Upper lobe of left lung (tissue), 6 donors: ENCODE data around the gene PSENEN. TPM values are rescaled to one million over a fixed set of nuclear protein-coding genes. Genes with fewer than 3 reads are reported as not detected.

Experiments
- ATAC-seq, 2 donors: fragments of 200-7000 bp; cut with Tn5 transposase; one replicate each; pipeline ENCODE4 v1.9.1; 2022; ENCODE audit warnings: mild to moderate bottlenecking in 2 of 2, moderate library complexity in 2 of 2; ENCODE audit not compliant: low FRiP score in 2 of 2
- DNase-seq, 2 donors: peaks; one replicate each; pipeline ENCODE4 v3.0.0-alpha.2; 2019 to 2020
- H3K27ac ChIP-seq, 4 donors: fragments of 200-600 bp; sonication (generic); one replicate each; pipeline ENCODE4 v1.5.1; 2016 to 2019
- H3K27me3 ChIP-seq, 4 donors: fragments of 200-600 bp; sonication (generic); one replicate each; pipeline ENCODE4 v1.5.1; 2017 to 2019
- H3K36me3 ChIP-seq, 4 donors: fragments of 200-600 bp; sonication (generic); one replicate each; pipeline ENCODE4 v1.5.1; 2016 to 2019
- H3K4me1 ChIP-seq, 4 donors: fragments of 200-600 bp; sonication (generic); one replicate each; pipeline ENCODE4 v1.5.1; 2018 to 2019
- H3K4me3 ChIP-seq, 4 donors: fragments of 200-600 bp; sonication (generic); one replicate each; pipeline ENCODE4 v1.5.1; 2017 to 2019; ENCODE audit warnings: mild to moderate bottlenecking in 2 of 4, moderate library complexity in 1 of 4
- H3K9me3 ChIP-seq, 4 donors: fragments of 200-600 bp; sonication (generic); one replicate each; pipeline ENCODE4 v1.5.1; 2018 to 2019
- CTCF ChIP-seq, 6 experiments: fragments of 450-650 bp in 4 of 6; fragments of 200-600 bp in 2 of 6; sonication (generic) in 2 of 6; IDR thresholded peaks; one replicate each; pipeline ENCODE4 v1.5.1; 2016 to 2019; ENCODE audit warnings: antibody characterized with exemption in 6 of 6
- EP300 ChIP-seq, 4 donors: sonication (generic); formaldehyde crosslinking; IDR thresholded peaks; one replicate each; pipeline ENCODE4 v1.5.1; 2017; ENCODE audit warnings: antibody characterized with exemption in 4 of 4, control low read depth in 2 of 4
- POLR2A ChIP-seq, 4 donors: fragments of 450-650 bp; IDR thresholded peaks; one replicate each; pipeline ENCODE4 v1.5.1; 2016 to 2017; ENCODE audit warnings: antibody characterized with exemption in 4 of 4, mild to moderate bottlenecking in 2 of 4
- POLR2AphosphoS5 ChIP-seq, 2 donors: sonication (generic); formaldehyde crosslinking; IDR thresholded peaks; one replicate each; pipeline ENCODE4 v1.5.1; 2017; ENCODE audit warnings: antibody characterized with exemption in 2 of 2
- WGBS, 2 donors: methylation state at CpG; one replicate each; pipeline ENCODE4 v1.1.5; 2017 to 2018; 5-methylcytosine and 5-hydroxymethylcytosine counted together
- total RNA-seq, 6 donors: library from RNA; depleted of rRNA in 4 of 6; stranded (reverse); fragments of >200 nt in 4 of 6; gene quantifications; one replicate each; pipeline versions ENCODE4 v1.1.0 to v1.2.1, GENCODE V29; 2016 to 2021
- donor health status: DM: no; HTN: no; CAD: no; lungs with moderate emphysema.
- donor health status: DM: no; HTN: yes; CAD: no; lungs with severe emphysema.

PSENEN gene
- total RNA-seq, 6 donors from 2014 or later, result 43.4 to 60.9 (median 54.5) TPM

GRCh38 chr19:35724560-35724959 lies 20.9 kb upstream of the PSENEN start:
- ATAC-seq (no peak), DNase-seq (no peak)
- Histone ChIP-seq H3K4me1 (peaks cover 0 to 13% (median 4%) of the 10 kb centered on the region in 4 donors), H3K9me3 (no peaks in the 10 kb centered on the region), H3K27me3 (no peaks in the 10 kb centered on the region), H3K27ac (no peak overlapping the region), H3K36me3 (peaks cover 68 to 99% (median 91%) of the 10 kb centered on the region in 4 donors), H3K4me3 (no peak overlapping the region)
- 91 to 96% methylated on average over 5 to 12 of the region's 12 CpGs for WGBS, 2 donors
- TF ChIP-seq POLR2AphosphoS5 (IDR thresholded peaks at IDR 0.05), result no peak
- TF ChIP-seq CTCF (IDR thresholded peaks at IDR 0.05), result no peak
- TF ChIP-seq POLR2A (IDR thresholded peaks at IDR 0.05), result no peak
- TF ChIP-seq EP300 (IDR thresholded peaks at IDR 0.05), result no peak

- no peak for TF ChIP-seq POLR2AphosphoS5 (IDR thresholded peaks at IDR 0.05)
- TF ChIP-seq CTCF (IDR thresholded peaks at IDR 0.05), result no peak
- TF ChIP-seq POLR2A (IDR thresholded peaks at IDR 0.05), result no peak
- TF ChIP-seq EP300 (IDR thresholded peaks at IDR 0.05), result no peak
- peaks cover 75 to 100% (median 95%) of the 10 kb centered on the region in 4 donors for H3K36me3 ChIP-seq
- H3K4me3 ChIP-seq, result no peak overlapping the region
- H3K9me3 ChIP-seq, result no peaks in the 10 kb centered on the region
- H3K27ac ChIP-seq, result no peak overlapping the region
- ATAC-seq (no peak), DNase-seq (no peak)
- 95 to 96% methylated on average over 13 to 22 of the region's 23 CpGs for WGBS, 2 donors
- H3K27me3 ChIP-seq, result no peaks in the 10 kb centered on the region
- H3K4me1 ChIP-seq, result peaks cover 0 to 6% (median 0%) of the 10 kb centered on the region in 4 donors
Observed at GRCh38 chr19:35725216-35725861, 20.1 kb upstream of the PSENEN start.

GRCh38 chr19:35727053-35727955 lies 18.1 kb upstream of the PSENEN start:
- H3K4me1 ChIP-seq, result no peaks in the 10 kb centered on the region
- H3K36me3 ChIP-seq, result peaks cover 82 to 100% (median 97%) of the 10 kb centered on the region in 4 donors
- no peak overlapping the region for H3K27ac ChIP-seq
- H3K27me3 ChIP-seq, result no peaks in the 10 kb centered on the region
- H3K4me3 ChIP-seq, result no peak overlapping the region
- TF ChIP-seq POLR2A (IDR thresholded peaks at IDR 0.05), result no peak
- no peak for TF ChIP-seq CTCF (IDR thresholded peaks at IDR 0.05)
- TF ChIP-seq POLR2AphosphoS5 (IDR thresholded peaks at IDR 0.05), result no peak
- no peak for TF ChIP-seq EP300 (IDR thresholded peaks at IDR 0.05)
- H3K9me3 ChIP-seq, result no peaks in the 10 kb centered on the region
- DNase-seq (no peak), ATAC-seq (no peak)
- 94% methylated on average over 13 to 23 of the region's 25 CpGs for WGBS, 2 donors

GRCh38 chr19:35727956-35728706 lies 17.3 kb upstream of the PSENEN start:
- WGBS, 2 donors, result 94 to 97% methylated on average over 12 to 18 of the region's 19 CpGs
- TF ChIP-seq POLR2A (IDR thresholded peaks at IDR 0.05) (no peak), CTCF (IDR thresholded peaks at IDR 0.05) (no peak), EP300 (IDR thresholded peaks at IDR 0.05) (no peak), POLR2AphosphoS5 (IDR thresholded peaks at IDR 0.05) (no peak)
- Histone ChIP-seq H3K4me1 (no peaks in the 10 kb centered on the region), H3K4me3 (no peak overlapping the region), H3K36me3 (peaks cover 77 to 100% (median 97%) of the 10 kb centered on the region in 4 donors), H3K27ac (no peak overlapping the region), H3K9me3 (no peaks in the 10 kb centered on the region), H3K27me3 (no peaks in the 10 kb centered on the region)
- DNase-seq (no peak), ATAC-seq (no peak)
